Measurements from ENCODE around the gene AJM1.
A peak's percentile ranks its signal among the peaks of the same experiment; 100 is the strongest.
"Not testable (repeated sequence)": the region's sequence is repeated elsewhere in the genome, so short reads cannot be mapped to it uniquely, and the experiment has no call there.

Gene AJM1

GRCh38 chr9:136861874-136862457 is 19.7 kb downstream of the AJM1 start:
- TF ChIP-seq CTCF (IDR thresholded peaks at IDR 0.05; ENCODE audit: low read depth, low read length) = no peak
- H3K4me3 ChIP-seq (replicated peaks in 1 of 2; ENCODE audit: low read depth in 2 of 2, low read length in 2 of 2) = no peak overlapping the region
- DNase-seq (ENCODE audit: low read depth in 2 of 2) = no peak

GRCh38 chr9:136862849-136863622 is 20.8 kb downstream of the AJM1 start:
- no peak overlapping the region for H3K4me3 ChIP-seq (replicated peaks in 1 of 2; ENCODE audit: low read depth in 2 of 2, low read length in 2 of 2)
- no peak for DNase-seq (ENCODE audit: low read depth in 2 of 2)
- TF ChIP-seq CTCF (IDR thresholded peaks at IDR 0.05; ENCODE audit: low read depth, low read length) = no peak

- no peak for DNase-seq (ENCODE audit: low read depth in 2 of 2)
- TF ChIP-seq CTCF (IDR thresholded peaks at IDR 0.05; ENCODE audit: low read depth, low read length) = no peak
- H3K4me3 ChIP-seq (replicated peaks in 1 of 2; ENCODE audit: low read depth in 2 of 2, low read length in 2 of 2) = no peak overlapping the region
These were observed 21.5 kb downstream of the AJM1 start for GRCh38 chr9:136863623-136864273.

- no peak for DNase-seq (ENCODE audit: low read depth in 2 of 2)
- peak overlapping the region; percentile 77 to 92 for H3K4me3 ChIP-seq (replicated peaks in 1 of 2; ENCODE audit: low read depth in 2 of 2, low read length in 2 of 2)
- TF ChIP-seq CTCF (IDR thresholded peaks at IDR 0.05; ENCODE audit: low read depth, low read length) = no peak
These were observed 22.9 kb downstream of the AJM1 start for GRCh38 chr9:136865041-136865767.

GRCh38 chr9:136865768-136866103 is 23.5 kb downstream of the AJM1 start:
- DNase-seq (ENCODE audit: low read depth in 2 of 2) = no peak
- no peak for TF ChIP-seq CTCF (IDR thresholded peaks at IDR 0.05; ENCODE audit: low read depth, low read length)
- H3K4me3 ChIP-seq (replicated peaks in 1 of 2; ENCODE audit: low read depth in 2 of 2, low read length in 2 of 2) = peak overlapping the region; percentile 77 to 92

- not testable (repeated sequence) for DNase-seq (ENCODE audit: low read depth in 2 of 2)
- peak overlapping the region; percentile 48 to 92 for H3K4me3 ChIP-seq (replicated peaks in 1 of 2; ENCODE audit: low read depth in 2 of 2, low read length in 2 of 2)
These were observed 24.7 kb downstream of the AJM1 start for GRCh38 chr9:136866898-136867421.

Measured in cardiac fibroblast (primary cell).